GM18505 (cell line): ENCODE data around the gene MED9.
"Not testable (repeated sequence)": the region's sequence is repeated elsewhere in the genome, so short reads cannot be mapped to it uniquely, and the experiment has no call there.

ENCODE experiments used
- ATAC-seq: cut with Tn5 transposase; IDR thresholded peaks from one replicate; pipeline ENCODE4 v1.9.1; 2021; ENCODE audit not compliant: unreplicated experiment
- POLR2A ChIP-seq: IDR thresholded peaks from 4 replicates; pipeline ENCODE4 v1.6.1; 2011; ENCODE audit warnings: borderline replicate concordance; ENCODE audit not compliant: insufficient read depth, insufficient read length; ENCODE audit errors: extremely low read depth

Gene MED9

GRCh38 chr17:17466511-17466910 lies 10.3 kb upstream of the MED9 start:
- TF ChIP-seq POLR2A: no peak
- no peak for ATAC-seq

- TF ChIP-seq POLR2A: no peak
Measured at GRCh38 chr17:17467016-17467415, 9.8 kb upstream of the MED9 start.

GRCh38 chr17:17467720-17468119 lies 9.1 kb upstream of the MED9 start:
- TF ChIP-seq POLR2A: no peak
- no peak for ATAC-seq

More at GRCh38 chr17:17467016-17467415, 9.8 kb upstream of the MED9 start:
- ATAC-seq: no peak

GRCh38 chr17:17468217-17469010 lies 8.4 kb upstream of the MED9 start:
- no peak for ATAC-seq
- TF ChIP-seq POLR2A: no peak

GRCh38 chr17:17469358-17469757 lies 7.4 kb upstream of the MED9 start:
- TF ChIP-seq POLR2A: no peak
- ATAC-seq: no peak

GRCh38 chr17:17469996-17470395 lies 6.8 kb upstream of the MED9 start:
- ATAC-seq: no peak
- TF ChIP-seq POLR2A: no peak

GRCh38 chr17:17472333-17472920 lies 4.4 kb upstream of the MED9 start:
- ATAC-seq: no peak
- no peak for TF ChIP-seq POLR2A

- ATAC-seq: no peak
- TF ChIP-seq POLR2A: no peak
Measured at GRCh38 chr17:17474341-17474740, 2.5 kb upstream of the MED9 start.

- TF ChIP-seq POLR2A: no peak
Measured at GRCh38 chr17:17479209-17479608, 2.4 kb downstream of the MED9 start.

GRCh38 chr17:17480593-17481148 lies 3.9 kb downstream of the MED9 start:
- no peak for ATAC-seq
- TF ChIP-seq POLR2A: no peak

More at GRCh38 chr17:17479209-17479608, 2.4 kb downstream of the MED9 start:
- no peak for ATAC-seq

GRCh38 chr17:17481860-17482259 lies 5.1 kb downstream of the MED9 start:
- no peak for ATAC-seq
- TF ChIP-seq POLR2A: no peak

GRCh38 chr17:17484451-17484899 lies 7.7 kb downstream of the MED9 start:
- ATAC-seq: no peak
- no peak for TF ChIP-seq POLR2A

GRCh38 chr17:17485420-17485819 lies 8.6 kb downstream of the MED9 start:
- no peak for TF ChIP-seq POLR2A
- no peak for ATAC-seq

GRCh38 chr17:17486416-17486815 lies 9.6 kb downstream of the MED9 start:
- not testable (repeated sequence) for ATAC-seq
